HG03354 (cell line): ENCODE data around the gene GEMIN7.
A peak's percentile ranks its signal among the peaks of the same experiment; 100 is the strongest.

ENCODE experiments used
- ATAC-seq: cut with Tn5 transposase; IDR thresholded peaks from one replicate; pipeline ENCODE4 v1.9.1; 2021; ENCODE audit warnings: mild to moderate bottlenecking; ENCODE audit not compliant: unreplicated experiment, poor library complexity, severe bottlenecking

The GEMIN7 gene

DNA sequence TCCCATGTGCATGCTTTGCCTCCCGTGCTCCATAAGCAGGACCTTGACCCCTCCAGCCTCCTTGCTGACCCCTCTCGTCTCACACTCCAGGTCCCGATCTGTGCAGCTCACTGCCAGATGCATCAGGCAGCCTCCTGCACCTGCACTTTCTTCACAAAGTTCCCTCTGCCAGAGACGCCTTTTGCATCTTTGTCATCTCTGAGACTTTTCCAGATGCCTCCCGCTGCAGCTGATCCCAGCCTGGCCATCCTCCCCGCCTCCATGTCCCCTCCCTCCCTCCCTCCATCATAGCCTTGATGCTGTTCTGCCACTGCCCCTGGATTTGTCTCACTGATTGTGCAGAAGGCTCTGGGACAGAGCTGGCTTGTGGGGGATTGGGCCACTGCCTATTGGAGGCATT, 43.8 kb downstream of the GEMIN7 start:
- ATAC-seq = no peak

DNA sequence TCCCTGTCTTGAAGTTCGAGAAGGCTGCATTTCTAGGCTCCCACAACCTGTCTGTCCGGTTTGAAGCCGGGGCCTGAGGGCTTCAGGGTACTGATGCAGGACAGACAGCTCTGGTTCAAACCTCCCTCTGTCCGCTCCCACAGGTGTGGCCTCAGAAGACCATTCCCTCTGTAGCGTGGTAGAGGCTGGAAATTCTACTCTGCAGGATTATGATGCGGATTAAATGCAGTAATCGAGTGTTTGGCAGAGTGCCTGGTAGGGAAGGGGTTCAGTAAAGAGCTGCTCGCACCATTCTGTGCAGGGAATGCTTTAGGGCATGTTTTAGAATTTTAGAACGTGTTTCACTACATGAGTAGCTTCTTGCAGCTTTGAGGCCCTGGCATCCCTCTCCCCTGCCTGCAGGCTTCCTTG, 44.4 kb downstream of the GEMIN7 start:
- ATAC-seq = no peak

DNA sequence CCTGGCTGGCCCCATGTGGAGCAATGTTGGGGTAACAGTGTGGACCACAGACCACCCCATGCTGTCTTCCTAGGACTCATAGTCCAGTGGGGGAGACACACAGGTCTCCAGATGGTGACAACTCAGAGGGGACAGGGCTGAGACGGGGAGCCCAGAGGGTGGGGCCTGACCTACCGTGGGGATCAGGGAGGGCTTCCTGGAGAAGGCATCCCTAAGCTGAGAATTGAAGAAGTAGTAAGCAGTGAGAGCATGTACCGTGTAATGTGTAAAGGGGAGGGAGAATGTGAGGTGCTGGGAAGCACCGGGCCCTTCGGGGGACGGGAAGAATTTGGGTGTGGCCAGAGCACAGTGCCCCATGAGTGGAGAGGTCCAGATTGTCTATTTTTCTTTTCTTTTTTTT, 45.0 kb downstream of the GEMIN7 start:
- no peak for ATAC-seq

DNA sequence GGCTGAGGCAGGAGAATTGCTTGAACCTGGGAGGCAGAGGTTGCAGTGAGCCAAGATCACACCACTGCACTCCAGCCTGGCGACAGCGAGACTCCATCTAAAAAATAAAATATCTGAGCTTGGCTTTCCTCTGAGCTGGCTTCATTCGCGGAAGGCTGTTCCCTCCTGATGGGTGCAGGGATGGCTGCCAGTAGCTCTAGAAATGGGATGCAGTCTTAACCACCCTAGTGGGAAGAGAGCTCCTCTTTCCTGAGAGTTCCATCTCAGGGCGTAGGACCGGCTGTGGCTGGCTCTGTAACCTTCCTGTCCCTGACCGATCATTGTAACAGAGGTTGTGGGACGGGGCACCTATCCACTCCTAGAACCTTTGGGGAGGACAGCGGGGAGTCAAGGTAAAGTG, 46.3 kb downstream of the GEMIN7 start:
- ATAC-seq = no peak

DNA sequence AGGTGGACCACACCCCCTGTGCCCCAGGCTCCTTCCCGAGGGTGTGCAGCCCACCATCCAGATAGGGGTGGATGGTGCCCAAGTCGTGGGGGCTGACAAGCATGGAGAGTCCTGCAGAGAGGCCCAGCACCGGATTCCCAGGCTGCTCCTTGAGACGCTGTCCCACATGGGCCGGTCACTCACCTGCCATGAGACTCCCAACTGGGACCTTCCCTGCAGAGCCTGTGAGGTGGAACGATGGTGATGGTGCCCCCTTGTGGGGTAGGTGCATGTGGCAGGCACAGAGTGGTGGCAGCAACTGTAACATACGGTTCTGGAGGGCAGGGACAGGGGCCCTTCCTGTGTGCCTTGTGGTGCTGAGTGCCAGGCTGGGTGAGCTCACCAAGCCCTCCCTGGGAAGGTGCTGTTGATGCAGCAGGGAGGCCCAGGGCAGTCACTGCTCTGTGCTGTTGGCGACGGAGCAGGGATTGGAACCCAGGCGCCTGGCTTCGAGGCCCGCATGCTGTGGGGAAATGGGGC, 47.0 kb downstream of the GEMIN7 start:
- peak; percentile 44 for ATAC-seq

DNA sequence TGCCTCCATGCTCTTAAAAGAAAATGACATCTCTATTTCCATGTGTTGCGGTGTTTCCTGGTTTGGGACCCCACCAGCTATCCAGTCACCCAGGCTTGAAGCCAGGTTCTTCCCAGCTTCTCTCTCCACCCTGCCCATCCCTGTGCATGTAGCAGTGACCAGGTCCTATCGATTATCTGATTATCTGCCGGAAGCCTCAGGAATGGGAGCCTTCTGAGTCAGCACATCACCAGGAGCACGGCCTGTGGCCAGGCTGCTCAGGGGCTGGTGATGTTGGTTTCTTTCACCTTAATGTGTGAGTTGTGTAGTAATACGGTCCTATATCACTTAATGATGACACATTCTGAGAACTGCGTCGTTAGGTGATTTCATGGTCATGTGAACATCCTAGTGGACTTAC, 47.6 kb downstream of the GEMIN7 start:
- ATAC-seq = no peak

DNA sequence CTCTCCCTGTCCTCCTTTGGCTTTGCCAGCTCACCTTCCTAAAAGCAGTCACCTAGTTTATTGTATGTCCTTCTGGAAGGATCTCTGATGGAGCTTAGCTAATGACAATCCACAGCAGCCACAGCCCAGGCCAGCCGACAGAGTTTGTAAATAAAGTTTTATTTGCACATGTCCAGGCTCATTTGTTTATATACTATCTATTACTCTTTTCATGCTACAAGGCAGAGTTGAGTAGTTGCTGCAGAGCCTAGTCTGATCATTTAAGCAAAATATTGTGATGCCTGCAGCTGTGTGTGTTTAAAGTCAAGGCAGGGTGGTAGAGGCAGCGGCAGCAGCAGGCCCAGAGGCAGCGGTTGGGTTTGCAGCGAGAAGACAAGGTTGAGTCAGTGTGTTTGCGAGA, 49.1 kb downstream of the GEMIN7 start:
- no peak for ATAC-seq

DNA sequence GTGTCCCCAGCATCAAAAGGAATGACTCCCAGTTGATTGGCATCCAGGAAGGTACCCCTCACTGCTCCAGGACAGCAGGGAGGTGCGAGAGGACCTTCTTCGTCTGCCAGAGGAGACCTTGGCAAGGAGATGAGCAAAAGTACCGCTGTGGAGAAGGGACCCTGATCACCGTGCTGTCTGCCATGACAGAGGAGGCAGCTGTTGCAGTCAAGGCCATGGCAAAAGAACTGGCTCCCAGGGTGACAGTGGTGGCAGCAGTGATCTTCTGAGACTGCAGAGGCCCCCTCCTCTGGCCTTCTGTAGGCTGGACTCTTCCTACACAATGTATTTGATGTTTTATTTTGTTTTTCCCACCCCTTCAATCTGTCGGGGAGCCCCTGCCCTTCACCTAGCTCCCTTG, 49.7 kb downstream of the GEMIN7 start:
- ATAC-seq = no peak

DNA sequence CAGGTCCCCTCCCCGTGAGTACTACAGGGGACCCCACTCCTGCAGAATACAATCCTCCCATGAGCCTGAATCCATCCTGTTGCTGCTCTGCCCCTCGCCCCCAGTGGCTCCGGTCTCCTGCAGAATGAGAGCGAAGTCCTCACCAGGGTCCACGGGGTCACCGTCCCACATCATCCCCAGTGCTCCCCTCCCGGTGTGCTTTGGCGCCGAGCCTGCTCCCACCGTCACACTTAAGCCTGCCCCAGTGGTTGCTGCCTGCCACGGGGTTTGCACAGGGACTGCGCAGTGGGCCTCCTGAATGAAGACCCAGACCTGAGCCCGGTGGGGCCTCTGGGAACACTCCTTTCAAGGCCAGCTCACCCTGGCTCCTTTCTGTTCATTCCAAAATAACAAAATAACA, 51.2 kb downstream of the GEMIN7 start:
- ATAC-seq = no peak

DNA sequence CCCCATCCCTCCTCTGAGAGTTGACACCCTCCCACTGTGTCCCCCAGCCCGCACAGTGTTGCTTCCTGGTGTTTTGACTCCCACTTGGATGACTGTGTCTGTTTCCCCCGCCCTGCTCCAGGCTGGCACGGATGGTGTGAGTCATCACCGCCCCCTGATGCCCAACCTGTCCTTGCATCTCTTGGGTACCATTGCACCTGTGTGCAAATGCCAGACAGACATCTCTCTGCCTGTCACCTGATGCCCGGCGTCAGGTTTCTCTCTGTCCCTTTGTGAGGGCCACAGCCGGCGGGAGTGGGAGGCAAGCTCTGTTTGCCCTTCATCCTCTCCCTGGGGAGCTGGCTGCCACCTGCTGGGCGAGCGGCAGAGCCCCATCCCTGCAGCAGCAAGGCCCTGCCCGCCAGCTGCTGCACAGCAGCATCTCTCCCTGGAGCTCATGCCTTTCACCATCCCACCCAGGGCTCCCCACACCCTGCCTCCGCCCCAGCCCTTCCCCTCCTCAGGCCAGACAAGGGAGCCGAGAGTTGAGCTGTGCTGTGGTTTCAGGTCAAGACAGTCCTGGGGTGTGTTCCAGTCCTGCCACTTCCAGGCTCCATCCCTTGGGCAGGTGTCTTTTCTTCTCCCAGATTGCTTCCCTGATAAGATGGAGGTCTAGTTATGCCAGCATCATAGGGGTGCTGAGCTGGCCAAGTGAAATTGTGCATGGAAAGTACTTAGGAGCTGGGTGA, 52.0 kb downstream of the GEMIN7 start:
- no peak for ATAC-seq

DNA sequence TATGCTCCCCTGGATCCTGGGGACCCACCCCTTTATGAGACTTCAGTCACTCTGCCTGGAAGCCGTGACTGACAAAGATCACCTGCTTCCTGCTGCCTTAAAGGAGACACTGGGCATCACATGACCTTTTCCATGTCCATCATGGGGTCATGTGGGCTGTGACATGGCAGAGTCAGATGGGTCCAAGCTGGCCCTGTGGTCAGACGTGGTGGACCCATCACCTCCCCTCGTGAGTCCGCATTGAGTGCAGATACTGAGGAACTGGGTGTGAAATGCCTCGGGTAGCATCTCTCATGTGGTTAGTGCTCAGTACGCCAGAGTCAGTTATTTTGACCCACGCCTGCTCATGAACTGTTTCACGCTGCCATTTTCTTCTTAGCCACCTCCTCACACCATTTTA, 54.6 kb downstream of the GEMIN7 start:
- ATAC-seq = no peak

DNA sequence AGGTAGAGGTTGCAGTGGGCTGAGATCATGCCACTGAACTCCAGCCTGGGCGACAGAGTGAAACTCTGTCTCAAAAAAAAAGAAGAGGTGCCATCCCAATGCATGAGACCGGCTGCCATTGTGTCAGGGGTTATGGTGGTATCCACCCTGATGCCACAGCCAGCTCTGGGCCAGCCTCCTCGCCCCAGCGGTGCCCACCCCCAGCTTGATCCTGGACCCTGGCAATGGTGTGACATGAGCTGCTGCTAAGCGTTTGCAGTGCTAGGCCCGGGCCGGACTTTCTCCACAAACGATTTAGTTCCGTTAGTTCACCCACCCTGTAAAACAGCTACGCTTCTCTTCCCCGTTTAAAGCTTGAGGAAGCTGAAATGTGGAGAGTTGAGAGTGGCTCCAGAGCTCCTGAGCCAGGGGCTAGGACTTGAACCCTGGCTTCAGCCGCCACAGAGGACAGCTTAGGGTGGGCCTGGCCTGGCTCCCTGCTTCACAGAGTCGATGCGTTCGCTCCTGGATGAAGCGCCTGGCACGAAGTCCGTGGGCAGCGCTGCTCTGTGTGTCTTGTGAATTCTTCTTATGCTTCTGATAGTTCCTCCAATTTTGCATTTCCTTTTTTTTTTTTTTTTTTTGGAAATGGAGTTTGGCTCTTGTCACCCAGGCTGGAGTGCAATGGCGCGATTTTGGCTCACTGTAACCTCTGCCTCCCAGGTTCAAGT, 56.3 kb downstream of the GEMIN7 start:
- no peak for ATAC-seq

DNA sequence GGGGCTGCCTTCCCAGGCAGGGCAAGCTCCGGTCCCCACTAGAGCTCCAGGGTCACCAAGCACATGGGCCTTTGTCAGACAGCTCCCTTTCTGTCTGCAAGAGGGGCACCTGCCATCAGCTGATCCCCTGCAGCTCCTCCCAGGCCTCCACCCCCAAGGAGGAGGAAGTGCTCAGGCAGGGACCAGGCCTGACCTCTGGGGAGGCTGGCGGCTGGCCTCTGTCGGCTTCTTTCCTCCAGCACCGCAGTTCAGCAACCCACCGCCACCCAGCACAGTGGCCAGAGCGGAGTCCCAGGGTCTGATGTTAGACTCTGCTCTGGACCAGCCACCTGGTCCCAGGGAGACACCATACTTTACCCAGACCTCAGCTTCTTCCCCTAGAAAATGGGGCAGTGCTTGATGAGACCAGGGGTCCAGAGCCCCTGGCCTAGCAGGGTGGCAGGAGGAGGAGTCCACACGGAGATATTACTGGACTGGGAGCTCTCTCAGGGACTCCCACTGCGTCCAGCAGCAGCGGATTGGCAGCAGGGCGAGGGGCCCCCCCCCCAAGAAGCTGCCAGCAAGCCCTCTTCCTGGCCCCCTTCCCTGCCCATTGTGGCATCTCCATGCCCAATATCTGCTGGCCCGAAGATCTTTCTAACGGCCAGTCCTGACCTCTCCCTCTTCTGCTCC, 57.6 kb downstream of the GEMIN7 start:
- no peak for ATAC-seq

DNA sequence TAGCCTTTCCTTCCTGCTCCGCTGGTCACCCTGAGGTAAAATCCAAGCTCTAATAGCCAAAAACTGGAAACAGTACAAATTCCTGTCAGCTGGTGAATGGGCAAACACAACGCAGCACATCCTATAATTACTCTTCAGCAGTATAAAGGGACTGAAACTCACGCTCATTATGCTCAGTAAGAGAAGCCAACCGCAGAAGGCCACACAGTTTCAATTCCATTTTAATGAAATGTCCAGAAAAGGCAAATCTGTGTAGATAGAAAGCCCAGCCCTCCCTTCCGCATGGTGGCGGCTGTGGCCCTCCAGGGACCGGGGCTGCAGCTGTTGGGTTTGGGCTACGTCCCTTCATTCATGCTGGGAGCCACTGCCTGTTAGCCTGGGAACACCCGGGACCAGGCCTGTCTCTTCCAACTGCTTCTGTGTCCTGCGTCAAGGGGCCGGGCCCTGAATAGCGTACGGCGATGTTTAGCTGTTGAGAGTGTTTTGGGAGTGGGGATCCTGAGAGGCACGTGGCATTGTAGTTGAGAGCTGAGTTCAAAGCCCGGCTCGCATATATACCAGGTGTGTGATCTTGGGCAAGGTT, 58.2 kb downstream of the GEMIN7 start:
- ATAC-seq = peak; percentile 76

DNA sequence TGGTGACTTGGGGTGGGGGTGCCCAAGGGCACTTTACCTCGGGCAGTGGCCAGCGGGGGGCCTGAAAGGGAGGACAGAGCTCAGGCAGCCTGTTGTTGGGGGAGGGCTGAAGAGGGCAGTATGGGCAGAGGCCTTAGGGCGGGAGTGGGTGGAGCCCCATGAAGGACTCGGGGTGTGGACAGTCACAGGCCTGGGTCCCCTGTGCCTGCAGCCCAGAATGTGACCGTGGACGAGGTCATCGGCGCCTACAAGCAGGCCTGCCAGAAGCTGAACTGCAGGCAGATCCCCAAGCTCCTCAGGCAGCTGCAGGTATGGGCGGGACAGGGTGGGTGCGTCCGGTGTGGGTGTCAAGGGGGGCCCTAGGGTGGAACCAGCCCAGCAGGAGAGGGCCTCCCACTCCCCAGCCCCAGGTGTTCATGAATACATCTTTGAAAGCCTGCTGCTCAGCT, 59.3 kb downstream of the GEMIN7 start:
- ATAC-seq = no peak

DNA sequence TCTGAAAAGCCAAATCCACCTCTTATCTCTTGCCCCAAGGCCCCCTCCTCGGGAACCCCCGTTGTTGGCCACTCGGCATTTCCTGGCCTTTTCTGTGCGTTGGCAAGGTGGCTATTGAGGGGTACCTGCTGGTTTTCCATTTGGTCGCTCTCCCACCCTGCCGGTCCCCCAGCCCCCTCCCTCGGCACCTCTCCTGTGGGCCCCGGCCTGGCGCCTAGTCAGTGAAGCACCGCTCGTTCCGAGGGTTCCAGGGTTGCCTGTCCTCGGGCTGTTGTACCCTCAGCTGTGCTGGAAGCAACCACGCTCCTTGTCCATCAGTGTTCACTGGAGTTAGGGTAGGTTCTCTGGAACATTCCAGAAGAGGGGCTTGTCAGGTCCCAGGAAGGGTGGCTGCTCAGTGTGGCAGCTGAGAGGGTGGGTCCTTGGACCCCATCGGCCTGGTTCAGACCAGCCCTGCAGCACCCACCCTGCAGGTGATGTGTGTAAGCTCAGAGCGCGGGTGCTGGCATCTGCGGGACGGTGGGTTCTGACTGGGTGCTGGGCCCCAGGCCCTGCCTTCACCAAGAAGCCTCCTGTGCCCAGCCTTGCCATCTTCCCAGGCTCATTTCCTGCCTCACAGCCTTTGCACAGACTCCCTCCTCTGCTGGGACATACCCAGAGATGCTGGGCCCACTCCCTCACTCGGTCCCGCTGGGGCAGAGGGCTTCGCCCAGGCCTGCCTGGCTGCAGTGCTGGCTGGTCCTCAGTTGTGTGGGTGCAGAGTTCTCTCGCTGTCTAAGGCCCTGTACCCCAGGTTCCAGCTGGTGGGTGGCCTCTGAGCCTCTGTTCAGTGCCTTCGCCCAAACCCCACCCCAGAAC, 60.5 kb downstream of the GEMIN7 start:
- ATAC-seq = no peak

DNA sequence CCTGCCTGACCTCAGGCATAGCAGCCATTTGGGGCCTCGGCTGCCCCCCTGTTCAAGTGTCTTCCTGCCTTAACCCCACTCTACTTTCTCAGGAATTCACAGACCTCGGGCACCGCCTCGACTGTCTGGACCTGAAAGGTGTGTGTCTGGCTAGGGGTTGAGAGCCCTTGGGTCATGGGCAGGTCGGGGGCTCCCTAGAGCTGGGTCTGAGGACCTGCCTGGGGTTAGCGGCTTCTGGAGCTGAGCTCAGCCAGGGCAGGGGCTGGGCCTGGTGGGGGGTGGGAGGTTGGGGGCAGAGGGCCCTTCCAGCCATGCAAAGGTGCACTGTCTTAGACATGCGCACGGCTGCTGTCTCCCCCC, 61.1 kb downstream of the GEMIN7 start:
- no peak for ATAC-seq

DNA sequence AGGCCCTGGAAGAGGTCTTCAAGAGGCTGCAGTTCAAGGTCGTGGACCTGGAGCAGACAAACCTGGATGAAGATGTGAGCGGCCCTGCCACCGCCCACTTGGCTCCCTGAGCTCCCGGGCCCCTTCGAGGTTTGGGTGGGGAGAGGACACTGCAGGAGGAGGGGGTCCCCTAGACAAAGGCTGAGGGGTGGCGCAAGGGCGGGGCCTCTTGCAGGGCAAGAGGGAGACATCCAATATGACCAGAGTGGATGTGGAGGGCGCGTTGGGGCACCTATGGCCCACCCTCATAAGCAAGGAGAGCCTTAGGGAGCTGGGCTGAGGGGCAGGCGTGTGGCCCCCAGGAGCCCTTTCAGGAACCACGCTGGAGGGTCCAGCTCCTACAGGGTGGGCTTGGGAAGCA, 61.5 kb downstream of the GEMIN7 start:
- ATAC-seq = no peak
